ENCODE results near the gene FSCB.
"Not testable (repeated sequence)": the region's sequence is repeated elsewhere in the genome, so short reads cannot be mapped to it uniquely, and the experiment has no call there.

Gene FSCB, protein sequence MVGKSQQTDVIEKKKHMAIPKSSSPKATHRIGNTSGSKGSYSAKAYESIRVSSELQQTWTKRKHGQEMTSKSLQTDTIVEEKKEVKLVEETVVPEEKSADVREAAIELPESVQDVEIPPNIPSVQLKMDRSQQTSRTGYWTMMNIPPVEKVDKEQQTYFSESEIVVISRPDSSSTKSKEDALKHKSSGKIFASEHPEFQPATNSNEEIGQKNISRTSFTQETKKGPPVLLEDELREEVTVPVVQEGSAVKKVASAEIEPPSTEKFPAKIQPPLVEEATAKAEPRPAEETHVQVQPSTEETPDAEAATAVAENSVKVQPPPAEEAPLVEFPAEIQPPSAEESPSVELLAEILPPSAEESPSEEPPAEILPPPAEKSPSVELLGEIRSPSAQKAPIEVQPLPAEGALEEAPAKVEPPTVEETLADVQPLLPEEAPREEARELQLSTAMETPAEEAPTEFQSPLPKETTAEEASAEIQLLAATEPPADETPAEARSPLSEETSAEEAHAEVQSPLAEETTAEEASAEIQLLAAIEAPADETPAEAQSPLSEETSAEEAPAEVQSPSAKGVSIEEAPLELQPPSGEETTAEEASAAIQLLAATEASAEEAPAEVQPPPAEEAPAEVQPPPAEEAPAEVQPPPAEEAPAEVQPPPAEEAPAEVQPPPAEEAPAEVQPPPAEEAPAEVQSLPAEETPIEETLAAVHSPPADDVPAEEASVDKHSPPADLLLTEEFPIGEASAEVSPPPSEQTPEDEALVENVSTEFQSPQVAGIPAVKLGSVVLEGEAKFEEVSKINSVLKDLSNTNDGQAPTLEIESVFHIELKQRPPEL
- 0 reads per million in 2 experiments for total RNA-seq

DNA sequence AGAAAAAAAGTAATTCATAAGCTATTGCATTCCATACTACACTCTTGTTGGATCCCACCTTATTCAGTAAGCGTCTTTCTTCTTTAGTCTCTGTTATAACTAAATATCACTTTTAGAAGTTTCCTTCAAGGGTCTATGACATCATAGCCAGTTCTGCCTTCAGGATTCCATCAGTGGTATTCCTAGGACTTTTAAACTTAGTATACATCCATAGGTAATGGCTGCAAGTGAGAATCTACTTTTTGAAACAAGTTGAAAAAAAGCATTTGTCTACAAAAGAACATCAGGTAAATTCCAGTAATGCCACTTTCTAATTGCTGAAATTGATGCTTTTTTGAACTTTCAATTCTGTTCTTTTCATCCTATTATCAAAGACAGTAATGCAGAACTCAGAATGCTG, at the start of gene FSCB:
TSS of gene FSCB (minus strand) at position 101 of the 400 bp plus-strand sequence. CDS start 296 bp downstream, outside the sequence.
- no peak for DNase-seq (ENCODE audit: low read depth)

DNA sequence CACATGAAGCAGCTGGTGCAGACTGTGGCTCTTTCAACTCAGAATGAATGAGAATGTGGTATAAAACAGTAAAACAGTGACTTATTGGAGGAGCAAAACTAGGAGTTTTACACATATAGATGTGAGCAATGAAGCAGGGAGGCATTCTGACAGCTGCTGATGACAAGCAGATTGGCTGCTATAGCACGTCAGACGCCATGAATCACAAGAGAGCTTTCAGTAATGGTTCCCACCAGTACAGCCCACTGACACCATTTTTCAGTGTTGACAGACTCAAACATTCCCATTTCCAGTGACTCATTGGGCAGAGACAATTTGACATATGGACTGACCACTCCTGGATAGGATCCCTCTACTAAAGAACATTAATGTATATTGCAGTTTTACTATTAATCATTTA, 24.6 kb upstream of the FSCB start:
- no peak for DNase-seq (ENCODE audit: low read depth)

DNA sequence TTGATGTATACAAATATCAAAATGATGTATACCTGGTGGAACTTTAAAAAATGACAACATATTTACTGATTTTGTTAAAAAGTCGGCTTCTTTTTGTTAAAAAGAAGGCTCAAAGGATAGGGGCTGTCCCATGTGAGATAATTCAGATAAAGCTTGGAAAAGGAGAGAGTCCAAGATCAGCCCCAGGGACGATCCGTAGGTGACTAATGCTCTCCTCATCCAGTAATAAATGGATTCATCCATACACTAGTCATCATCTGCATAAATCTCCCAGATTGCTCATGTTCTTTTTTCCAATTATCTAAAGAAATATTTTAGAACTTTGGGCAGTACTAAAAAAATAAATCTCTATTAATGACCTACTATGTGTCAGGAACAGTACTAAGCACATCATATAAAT, 23.4 kb upstream of the FSCB start:
- no peak for DNase-seq (ENCODE audit: low read depth)

DNA sequence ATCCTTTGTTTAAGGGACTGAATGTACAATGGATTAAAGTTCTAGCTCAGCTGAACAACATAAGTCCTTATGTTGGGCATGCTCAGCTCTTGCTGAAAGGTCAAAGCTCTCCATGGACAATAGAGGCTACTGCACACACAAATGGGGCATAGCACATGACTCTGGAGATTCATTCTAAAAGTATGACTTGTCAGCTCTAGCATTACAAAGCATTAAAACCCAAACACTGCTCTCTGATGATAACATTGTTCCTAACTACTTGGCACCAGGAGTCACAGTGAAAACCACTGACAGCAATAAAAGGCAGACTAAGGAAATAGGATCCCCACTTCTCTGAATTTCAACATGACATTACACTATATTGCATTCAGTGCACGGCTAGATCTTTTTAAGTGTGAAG, 21.9 kb upstream of the FSCB start:
- no peak for DNase-seq (ENCODE audit: low read depth)

DNA sequence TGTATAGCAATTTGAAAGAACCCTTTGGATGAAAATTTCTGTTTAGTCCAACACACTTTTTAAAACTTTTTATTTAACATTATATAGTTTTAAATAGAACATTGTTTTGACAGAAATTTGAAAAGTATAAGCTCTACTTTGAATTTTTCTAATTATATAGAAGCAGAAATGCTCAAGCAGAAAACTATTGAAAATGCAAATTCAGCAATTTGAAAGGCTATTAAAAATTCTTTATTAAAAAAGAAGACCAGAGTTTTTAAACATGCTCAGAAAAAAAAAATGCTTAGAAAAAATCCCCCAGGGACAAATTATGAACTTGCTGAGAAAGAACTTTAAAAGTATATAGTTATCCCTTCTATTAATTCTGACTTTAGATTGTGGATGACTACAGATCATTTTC, 21.1 kb upstream of the FSCB start:
- DNase-seq (ENCODE audit: low read depth): no peak

DNA sequence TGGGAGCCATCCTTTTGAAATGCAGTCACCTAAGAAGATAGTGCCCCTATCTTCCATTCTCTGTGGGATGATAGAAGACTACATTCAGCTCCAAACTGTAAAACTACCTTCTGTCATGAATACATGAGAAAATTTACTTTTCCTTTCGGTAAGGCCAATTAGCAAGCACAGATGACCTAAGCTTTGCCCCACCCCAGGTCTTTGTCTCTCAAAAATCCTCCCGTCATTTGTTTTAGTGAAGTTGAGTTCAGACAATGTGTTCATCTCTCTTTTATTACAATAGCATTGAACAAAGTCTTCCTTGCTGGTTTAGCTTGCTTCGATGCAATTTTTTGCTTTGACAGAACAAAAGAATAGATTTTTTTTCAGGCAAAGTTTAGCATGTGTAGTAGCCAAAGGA, 18.2 kb upstream of the FSCB start:
- no peak for DNase-seq (ENCODE audit: low read depth)

DNA sequence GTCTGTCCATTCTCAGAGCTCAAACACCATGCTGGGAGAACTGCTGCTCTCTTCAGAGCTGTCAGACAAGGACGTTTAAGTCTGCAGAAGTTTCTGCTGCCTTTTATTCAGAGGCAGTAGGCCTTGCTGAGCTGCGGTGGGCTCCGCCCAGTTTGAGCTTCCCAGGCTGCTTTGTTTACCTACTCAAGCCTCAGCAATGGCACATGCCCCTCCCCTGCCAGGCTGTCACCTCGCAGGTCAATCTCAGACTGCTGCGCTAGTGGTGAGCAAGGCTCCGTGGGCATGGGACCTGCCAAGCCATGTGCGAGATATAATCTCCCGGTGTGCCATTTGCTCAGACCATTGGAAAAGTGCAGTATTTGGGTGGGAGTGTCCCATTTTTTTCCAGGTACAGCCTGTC, 8.6 kb upstream of the FSCB start:
- DNase-seq (ENCODE audit: low read depth): not testable (repeated sequence)

DNA sequence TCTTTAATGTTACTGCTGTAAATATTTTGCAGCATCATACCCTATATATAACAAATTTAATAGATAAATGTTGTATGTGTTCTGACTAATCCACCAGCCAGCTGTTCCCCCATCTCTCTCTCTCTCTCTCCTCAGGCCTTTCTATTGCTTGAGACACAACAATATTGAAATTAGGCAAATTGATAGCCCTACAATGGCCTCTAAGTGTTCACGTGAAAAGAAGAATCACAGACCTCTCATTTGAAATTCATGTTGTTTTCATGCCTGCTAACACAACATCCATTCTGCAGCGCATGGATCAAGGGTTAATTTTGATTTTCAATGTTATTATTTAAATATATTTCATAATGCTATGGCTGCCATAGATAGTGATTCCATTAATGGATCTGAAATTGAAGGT, 1.8 kb upstream of the FSCB start:
- DNase-seq (ENCODE audit: low read depth): no peak

DNA sequence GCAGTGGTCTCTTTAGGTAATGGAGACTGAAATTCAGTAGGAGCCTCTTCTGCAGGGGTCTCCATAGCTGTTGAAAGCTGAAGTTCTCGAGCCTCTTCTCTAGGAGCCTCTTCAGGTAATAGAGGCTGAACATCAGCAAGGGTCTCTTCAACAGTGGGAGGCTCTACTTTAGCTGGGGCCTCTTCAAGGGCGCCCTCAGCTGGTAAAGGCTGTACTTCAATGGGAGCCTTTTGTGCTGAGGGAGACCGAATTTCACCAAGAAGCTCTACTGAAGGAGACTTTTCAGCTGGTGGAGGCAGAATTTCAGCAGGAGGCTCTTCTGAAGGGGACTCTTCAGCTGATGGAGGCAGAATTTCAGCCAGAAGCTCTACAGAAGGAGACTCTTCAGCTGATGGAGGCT, 1.5 kb downstream of the FSCB start:
- no peak for DNase-seq (ENCODE audit: low read depth)

DNA sequence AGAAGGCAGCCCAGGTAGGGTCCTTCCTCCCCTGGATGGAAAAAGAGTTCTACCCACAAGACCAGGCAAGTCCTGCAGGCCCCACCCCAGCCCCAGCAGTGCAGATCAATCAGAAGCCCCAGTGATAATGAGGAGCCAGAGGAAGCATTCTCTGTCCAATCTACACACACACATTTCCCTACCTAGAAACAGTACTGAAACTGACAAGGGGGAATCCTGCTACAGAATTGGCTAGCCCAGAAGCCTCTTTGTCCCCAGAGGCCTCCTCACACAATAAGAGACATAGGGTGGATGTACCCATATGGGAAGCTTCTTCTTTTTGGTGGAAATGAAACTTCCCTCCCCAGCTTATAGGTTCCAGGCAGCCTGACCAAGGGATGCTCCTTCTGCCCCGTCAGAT, 9.9 kb downstream of the FSCB start:
- no peak for DNase-seq (ENCODE audit: low read depth)

DNA sequence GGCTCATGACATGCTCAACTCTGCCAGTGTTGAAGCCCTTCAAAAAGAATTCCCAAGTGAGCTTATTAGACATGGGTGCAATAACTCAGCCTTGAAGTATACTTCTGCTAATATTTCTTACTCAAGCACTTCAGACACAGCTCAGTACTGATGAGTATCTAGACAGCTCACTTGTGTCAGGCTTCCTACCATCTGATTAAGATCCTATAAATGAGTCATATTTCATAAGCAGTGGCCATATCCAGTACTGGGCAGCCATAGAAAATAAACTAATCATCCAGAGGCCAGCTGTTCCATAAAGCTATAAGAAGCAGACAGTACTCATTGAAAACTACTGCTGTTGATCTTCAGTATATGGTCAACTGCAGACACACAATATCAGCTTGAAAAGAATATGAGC, 12.9 kb downstream of the FSCB start:
- no peak for DNase-seq (ENCODE audit: low read depth)

DNA sequence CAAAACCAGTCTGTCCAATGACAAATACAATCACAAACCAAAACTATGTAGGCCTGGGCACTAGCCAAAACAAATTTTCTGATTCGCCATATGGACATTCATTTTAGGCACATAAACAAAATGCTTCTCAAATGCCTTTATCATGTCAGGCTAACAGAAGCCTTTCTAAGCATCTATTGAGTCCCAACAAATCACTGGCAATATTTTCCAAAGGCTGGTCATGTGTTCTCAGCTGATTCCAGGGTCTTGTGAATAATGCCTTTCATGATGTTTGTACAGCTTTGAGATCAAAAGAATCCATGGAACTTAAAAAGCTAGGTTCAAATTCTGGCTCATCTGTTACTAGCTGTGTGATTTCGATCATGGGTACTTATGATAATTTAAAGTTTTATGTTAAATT, 16.1 kb downstream of the FSCB start:
- no peak for DNase-seq (ENCODE audit: low read depth)

DNA sequence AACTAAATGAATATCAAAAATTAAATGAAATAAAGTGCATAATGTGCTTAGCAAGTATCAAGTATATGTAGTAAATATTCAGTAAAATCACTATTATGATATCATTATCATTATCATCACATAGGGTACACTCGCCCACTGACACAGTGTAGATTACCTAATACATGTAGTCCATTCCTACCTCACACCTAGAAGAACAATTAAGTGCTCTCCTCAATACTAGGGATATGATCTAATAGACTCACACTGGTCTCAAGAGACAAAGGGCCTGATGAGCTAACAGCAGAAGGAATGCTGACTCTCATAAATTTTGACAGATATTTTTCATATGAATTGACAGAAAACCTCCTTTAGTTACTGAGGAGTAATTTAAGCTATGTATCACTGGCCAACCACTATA, 29.1 kb downstream of the FSCB start:
- no peak for DNase-seq (ENCODE audit: low read depth)

DNA sequence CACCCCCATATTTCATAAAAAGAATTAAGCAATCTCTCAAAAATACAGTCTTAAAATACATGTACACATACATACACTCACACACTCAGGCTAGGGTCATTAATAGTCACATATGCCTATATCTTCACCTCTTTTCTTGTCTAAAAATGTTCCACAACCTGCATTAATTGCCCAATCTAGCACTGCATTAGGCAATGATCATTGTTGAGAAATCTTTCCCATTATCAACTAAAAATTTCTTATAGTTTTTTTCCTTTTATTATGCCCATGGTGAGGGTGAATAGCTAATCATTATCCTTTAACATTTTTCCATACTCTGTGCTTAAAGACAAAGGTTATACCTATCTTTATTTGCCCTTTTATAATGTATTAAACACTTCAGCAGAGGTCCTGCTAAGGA, 38.3 kb downstream of the FSCB start:
- DNase-seq (ENCODE audit: low read depth): no peak

DNA sequence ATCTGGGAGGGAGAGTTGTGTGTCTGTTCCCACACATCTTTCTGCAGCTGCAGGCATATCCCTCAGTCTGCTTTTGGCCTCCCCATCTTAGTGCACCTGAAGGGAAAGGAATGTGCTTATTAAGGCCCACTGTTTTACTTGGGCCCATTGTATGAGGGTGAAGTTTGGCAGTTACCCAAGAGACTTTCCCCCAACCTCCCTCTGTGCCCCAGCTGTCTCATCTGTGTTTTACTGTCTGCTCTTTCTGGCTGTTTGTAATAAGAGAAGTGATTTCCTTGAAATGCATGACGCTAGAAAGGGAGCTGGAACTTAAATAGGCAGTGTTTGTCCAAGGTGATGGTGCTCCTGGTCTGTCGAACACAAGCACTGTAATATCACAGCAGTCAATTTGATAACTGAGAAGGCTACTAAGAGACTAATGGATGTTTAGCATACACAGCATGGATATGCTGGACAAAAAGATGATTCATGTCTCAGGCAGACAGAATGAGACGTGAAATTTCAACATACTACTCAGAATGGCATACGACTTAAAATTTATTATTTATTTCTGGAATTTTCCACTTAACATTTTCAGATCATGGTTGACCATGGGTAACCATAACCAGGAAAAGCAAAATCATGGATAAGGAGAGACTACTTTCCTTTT, 43.6 kb downstream of the FSCB start:
- no peak for DNase-seq (ENCODE audit: low read depth)

DNA sequence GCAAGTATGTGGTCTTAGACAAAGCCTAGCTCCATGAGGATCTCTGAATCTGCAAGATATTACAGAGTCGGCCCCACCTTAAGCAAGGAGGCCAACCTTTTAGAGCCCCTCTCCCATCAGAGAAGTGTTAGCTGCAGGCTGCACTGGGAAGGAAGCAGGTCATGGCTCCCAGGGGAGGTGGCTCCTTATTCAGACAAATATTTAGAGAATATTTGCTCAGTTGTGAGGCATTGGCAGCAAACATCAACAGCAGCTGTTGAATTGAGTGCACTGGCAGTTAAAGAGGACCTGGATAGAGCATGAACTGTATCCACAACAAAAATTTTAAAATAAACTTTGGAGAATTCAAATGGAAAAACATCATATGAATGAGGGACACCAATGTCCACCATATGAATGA, 44.7 kb downstream of the FSCB start:
- no peak for DNase-seq (ENCODE audit: low read depth)

DNA sequence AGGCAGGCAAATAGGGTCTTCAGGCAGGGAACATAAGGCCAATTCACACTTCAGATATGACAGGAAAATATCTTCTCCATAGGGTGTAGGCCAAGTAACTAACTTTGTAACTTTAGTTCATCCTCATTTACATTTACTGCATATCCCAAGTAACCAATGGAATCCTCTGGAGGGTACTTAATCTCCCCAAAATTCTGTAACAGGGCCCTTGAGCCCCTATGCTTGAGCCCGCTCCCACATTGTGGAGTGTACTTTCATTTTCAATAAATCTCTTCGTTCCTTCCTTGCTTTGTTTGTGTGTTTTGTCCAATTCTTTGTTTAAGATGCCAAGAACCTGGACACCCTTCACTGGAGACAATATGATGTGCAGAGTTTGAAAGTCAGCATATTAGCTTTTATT, 45.3 kb downstream of the FSCB start:
- DNase-seq (ENCODE audit: low read depth): no peak
